ENCODE data around the gene CLSTN1.
A peak's percentile ranks its signal among the peaks of the same experiment; 100 is the strongest.

CLSTN1 gene

DNA sequence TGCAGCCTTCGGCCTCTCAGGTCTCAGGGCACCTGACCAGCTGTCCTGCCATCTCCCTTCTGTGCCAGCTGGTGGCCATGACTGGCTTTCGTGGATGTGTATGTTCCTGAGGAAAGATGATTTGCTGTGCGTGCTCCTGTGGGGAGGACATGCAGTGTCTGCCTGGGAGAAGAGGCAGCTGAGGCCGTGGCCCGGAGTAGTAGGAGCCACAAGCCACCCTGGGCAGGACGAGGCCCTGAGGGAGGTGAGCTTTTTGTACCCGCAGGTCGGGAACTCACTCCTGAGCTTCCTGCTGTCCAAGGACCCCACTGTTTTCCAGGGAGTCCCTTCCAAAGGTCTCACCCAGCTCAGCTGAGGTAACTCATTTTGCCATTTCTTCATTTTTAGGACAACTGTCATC lies 113.7 kb downstream of the CLSTN1 start:
- no peak for DNase-seq

DNA sequence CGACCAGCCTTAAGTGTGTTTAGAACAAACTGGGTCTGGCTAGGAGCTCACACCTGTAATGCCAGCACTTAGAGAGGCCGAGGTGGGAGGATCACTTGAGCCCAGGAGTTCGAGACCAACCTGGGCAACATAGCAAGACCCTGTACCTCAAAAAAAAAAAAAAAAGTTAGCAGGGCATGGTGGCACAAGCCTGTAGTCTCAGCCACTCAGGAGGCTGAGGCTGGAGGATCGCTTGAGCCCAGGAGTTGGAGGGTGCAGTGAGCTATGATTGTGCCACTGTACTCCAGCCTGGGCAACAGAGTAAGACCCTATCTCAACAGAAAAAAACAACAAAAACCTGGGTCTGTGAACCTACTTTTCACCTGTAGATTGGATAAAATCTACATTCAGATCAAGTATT lies 117.6 kb downstream of the CLSTN1 start:
- DNase-seq = no peak

DNA sequence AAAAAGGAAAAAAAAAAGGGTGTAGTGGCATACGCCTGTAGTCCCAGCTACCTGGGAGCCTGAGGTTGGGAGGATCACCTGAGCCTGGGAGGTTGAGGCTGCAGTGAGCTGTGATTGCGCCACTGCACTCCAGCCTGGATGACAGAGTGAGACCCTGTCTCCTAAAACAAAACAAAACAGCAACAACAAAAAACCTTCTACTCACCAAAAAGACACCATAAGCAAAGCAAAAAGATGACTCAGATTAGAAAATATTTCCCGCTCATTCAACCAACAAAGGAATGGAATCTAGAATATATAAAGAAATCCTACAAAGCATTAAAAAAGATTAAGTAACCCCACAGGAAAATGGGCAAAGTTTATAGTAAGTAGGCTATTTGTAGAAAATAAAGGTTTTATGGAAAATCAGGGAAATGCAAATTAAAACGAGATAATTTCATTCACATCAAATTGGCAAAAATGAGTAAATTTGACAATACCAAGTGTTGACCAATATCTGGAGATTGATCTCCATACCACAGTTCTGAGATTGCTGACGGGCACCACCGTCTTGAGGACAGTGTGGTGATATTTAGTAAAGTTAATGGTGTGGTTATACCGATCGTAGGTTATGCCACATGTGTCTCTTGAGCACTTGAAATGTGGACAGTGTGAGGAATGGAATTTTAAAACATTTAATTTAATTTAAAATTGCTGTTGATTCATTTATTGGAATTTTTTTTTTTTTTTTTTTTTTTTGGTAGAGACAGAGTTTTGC lies 118.2 kb downstream of the CLSTN1 start:
- DNase-seq = no peak

DNA sequence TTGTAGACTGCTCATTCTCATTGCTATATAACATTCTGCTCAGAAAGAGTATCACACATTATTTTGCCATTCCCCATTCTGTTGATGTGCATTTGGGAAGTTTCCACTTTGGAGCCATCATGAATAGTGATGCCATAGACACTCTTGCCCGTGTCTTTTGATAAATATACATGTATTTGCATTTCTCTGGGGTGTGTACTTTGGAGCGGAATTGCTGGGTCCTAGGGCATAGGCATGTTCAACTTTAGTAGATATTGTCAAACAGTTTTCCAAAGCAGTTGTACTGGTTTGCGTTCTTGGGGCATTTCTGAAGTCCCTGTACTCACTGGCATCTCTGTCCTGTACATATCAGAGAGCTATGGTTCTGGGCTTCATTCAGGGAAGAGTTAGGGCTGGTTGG lies 120.1 kb downstream of the CLSTN1 start:
- no peak for DNase-seq

DNA sequence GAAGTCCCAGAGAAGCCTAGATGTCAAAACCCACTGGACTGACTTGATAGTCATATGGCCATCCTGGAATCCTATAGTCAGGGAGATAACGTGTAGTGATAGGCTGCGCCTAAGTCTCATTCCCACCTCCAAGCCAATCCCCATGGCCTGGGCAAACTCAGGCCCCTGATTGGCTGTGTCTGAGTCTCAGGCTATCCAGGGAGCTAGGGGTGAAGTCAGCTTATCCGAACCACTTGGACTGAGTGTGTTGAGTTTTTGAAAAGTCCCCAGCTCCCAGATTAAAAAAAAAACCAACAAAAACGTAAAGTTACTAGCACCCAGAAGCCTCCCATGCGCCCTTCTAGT lies 120.6 kb downstream of the CLSTN1 start:
- DNase-seq = no peak

DNA sequence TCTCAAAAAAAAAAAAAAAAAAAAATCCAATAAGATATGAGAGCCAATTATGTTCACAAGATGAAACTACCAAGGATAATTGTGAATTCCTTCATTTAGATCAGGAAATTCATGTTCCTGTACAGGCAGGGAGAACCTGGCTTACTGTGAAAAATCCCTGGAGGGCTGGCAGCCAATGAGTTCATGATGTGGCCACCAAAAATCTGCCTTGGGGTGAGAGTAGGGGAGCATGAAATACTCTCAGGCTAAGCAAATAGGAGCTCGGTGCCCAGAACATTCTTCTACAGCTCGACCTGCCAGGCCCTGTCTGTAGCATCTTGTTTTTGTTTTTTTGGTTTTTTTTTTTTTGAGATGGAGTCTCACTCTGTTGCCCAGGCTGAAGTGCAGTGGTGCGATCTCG lies 122.1 kb downstream of the CLSTN1 start:
- no peak for DNase-seq

DNA sequence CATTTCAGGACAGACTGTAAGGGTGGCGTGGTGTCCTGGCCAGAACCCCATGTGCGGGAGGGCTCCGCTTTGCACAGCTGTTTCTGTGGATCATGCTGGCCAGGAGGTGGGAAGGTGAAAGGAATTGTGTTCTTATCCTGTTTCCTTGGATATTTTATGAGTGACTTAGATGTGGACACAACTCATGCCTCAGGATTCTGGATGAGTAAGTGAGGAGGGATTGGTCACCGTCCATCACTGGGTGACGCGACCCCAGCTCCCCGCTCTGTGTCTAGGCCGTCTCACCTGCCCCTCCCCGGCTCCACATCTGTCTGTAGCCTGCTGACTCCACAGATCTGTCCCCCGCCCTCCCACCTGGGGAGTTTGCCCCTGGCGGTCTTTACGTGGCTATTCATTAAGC lies 123.4 kb downstream of the CLSTN1 start:
- no peak for DNase-seq

DNA sequence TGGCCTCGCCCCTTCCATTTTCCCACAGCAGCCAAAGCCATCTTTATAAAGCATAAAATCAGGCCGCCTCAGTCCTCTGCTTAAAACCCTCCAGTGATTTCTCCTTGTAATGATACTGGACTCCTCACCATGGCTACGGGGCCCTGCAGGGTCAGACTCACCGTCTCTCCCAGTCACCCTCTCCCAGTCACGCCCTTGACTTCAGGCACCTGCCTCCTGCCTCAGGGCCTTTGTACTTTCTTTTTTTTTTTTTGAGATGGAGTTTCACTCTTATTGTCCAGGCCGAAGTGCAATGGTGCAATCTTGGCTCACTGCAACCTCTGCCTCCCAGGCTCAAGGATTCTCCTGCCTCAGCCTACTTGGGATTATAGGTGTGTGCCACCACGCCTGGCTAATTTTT lies 124.4 kb downstream of the CLSTN1 start:
- DNase-seq = no peak

DNA sequence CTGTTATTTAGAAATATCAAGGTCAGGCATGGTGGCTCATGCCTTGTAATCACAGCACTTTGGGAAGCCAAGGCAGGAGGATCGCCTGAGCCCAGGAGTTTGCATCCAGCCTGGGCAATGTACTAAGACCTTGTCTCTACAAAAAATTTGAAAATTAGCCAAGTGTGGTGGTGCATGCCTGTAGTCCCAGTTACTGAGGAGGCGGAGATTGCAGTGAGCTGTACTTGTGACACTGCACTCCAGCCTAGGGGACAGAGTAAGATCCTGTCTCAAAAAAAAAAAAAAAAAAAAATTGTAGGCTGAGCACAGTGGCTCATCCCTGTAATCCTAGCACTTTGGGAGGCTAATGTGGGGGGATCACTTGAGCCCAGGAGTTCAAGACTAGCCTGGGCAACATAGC lies 127.0 kb downstream of the CLSTN1 start:
- no peak for DNase-seq

DNA sequence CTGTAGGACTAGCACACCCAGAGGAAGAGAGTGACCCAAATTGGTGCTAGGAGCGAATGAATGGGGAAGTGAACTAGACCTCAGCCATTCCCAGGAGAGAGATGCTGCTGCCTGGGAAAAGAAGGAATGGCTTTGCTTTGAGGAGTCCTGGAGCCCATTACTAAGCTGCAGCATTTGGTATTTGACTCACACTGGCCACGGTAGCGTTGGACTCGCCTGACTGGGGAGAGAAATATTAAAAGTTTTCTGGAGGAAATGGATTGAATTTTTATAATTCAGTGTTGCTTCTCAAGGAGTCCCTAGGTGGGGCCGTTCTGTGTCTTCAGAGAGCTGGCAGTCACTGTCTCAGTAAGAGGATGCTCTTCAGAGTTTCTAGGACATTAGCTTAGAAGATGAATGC lies 132.1 kb downstream of the CLSTN1 start:
- DNase-seq = no peak

DNA sequence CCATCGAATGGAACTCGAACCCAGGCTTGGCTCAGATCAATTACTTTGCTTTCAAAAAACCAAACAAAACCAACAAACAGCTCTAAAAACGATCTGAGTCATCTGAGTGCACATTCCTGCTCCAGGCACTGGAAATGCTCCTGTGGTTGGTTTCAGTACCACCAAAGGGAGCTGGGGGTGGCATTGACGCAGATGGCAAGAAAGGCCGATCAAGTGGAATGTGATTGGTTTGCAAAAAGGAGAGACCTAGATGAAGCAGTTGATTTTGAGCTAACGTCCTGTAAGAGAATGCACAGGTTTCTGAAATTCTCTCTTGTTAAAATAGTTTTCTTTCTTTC lies 132.7 kb downstream of the CLSTN1 start:
- DNase-seq = no peak

DNA sequence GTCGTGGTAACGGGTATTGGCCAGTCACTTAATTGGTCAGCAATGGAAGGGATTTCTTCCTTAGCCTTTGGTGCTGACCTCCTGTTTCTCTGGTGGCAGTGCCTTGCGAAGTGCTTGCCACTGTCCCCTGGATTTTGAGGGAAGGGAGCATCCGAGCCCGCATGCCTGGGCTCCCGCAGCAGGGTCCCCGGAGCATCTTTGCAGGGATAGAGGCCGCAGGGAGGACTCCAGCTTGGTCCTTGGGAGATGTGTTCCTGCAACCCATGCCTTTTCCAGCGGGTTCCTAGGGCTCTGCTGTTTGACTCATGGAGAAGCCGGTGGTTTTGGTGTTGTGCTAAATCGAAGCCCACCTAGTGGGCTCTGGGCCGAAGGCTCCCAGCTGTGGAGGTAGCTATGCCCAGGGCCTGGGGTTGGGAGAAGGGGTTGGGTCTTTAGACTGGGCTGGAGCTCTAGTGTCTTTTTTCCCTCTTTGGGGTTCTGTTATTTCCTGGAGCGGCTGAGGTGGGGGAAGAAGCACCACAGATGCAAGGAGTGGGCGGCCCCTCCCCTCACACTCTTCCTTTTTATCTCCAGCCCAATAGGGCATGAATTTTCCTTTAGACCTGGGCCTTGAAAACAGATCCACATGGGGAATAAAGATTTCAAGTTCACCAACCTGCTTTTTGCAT lies 133.2 kb downstream of the CLSTN1 start:
- no peak for DNase-seq

DNA sequence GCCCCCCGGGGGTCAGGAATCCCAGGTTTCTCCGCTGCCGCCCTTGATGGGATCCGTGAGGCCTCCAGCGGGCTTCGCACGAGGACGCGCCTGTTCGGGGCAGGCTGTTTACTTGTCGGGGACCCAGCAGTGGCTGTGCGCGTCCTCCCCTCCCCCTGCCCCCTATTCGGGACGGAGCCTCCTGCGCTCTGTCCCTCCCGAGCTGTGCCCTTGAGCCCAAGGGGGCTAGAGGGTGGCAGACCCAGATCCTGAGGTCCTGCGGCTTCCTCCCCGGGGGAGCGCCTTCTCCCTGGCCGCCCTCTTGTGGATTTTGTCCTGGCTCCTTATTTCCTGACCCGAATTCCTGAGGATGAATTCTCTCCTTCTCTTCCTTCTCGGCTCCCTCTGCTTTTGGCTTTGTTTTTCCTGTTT lies 133.8 kb downstream of the CLSTN1 start:
- peak in 1 of 2 experiments; percentile 21 for DNase-seq

DNA sequence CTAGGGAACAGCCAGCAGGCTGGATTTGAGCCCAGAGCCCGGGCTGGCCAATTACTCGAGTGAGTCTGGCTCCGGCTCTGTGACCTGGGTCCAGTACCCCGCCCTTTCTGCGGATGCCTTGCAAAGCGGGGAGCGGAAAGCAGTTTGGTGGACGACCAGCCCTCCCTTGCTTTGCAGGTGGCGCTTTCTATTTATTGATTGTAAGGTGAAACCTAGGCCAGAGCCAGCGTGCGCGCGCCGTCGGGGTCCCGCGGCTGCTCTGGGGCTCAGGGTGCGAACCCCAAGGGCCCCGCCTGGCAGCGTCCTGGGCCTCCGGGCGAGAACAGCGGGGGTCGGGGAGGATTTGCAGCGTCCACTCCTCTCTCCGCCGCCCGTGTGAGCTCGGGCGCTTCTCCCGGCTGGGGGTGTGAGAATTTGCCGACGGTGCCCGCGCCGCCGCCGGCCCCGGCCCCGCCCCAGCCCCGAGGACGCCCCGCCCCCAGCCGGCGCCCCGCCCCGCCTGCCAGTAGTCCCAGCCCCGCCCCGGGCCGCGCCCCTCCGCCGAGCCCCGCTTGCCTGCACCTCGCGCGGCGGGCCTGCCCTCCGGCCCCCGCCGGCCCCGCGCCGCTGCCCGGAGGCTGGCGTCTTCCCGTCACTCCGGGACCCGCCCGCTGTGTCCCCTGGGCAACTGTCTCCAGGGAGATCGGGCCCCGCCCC lies 134.6 kb downstream of the CLSTN1 start:
- peak; percentile 43 to 65 for DNase-seq

DNA sequence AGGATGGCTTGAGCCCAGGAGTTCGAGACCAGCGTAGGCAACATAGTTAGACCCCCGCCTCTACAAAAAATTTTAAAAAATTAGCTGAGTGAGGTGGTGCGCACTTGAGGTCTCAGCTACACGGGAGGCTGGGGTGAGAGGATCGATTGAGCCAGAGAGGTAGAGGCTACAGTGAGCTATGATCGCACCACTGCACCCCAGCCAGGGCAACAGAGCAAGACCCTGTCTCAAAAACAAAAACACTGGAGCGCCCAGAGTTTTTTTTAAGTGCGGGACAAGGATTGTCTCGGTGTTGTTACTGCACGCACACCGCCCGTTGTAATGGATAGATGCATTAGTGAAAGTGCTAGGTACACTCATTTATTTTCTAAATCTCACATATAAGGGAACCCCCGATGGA lies 135.2 kb downstream of the CLSTN1 start:
- DNase-seq = no peak

DNA sequence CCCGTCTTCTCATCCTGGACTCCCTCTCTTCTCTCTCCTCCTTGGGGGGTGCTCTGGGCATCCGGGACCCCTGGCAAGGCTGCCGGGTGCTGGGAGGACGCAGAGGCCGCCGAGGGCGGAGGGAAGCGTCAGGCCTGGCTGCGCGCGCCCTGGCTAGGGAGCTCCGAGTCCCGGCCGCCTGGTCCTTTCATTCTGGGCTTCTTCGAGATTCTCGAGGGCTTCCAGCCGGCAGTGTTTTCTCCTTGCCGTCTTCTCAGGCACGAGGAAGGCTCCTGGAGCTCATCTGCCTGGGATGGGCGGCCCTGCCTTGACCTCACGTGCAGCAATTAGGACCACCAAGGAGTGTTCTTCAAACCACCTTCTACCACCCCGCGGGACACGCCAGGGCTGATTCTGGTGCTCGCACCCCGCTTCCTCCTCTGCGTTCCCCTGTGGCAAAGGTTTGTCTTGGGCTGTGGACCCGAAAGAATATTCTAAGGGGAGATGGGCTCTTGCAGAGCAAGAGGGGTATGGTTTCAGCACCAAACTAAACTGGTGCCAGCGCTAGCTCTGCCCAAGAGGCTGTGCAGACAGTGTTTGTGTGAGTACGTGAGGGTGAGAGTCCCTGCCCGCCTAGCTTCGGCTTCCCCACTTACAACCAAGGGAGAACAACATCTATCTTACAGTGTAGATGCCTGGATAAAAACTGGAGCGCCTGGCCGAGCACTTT lies 135.7 kb downstream of the CLSTN1 start:
- peak; percentile 19 to 31 for DNase-seq

DNA sequence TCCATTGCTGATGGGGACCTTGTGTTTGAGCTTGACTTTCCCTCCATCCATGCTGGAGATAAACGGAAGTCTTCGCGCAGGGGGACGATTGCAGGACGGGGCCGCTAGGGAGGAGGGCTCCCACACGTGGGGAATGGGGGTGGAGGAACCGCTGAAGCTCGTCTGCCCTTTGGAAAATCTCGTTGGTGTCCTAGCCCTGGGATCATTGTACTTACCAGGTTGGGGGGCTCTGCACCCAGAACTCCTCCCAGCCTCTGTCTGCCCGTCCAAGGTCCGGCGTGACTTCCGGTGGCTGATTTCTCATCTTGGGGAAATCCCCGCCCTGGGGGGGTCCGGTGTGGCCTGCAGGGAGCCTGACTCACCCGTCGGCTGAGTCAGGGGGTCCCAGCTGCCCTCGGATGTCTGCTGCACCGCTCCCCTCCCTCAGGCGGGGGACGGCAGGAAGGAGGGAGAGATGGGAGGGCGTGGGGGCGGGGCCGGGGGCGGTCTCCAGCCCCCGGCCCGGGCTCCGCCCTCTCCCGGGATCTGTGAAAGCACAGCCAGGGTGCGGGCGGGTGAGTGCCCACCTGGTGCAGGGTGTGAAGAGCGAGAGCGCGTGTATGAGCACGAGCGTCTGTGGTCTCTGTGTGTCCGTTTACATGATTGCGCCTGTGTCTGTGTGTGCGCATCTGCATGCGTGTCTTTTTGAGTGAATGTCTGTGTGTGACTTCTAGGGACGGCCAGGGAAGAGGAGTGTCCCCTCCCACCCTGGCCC lies 136.5 kb downstream of the CLSTN1 start:
- DNase-seq = peak; percentile 60 to 78

DNA sequence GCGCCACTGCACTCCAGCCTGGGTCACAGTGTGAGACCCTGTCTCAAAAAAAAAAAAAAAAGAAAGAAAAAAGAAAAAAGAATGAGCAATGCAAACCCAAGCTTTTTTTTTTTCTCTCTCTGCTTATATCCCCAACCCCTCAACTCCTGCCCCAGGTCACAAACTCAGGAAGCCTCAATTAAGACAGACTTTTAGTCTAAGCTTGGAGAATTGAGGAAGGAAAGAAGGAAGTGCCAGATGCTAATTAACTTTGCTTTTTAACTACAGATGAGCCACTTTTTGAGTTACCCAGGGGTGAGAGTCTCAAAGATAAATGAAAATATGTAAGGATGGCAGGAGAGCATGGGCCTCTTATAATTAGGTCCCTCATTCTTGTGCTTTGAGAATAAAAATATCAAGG lies 139.0 kb downstream of the CLSTN1 start:
- DNase-seq = no peak

DNA sequence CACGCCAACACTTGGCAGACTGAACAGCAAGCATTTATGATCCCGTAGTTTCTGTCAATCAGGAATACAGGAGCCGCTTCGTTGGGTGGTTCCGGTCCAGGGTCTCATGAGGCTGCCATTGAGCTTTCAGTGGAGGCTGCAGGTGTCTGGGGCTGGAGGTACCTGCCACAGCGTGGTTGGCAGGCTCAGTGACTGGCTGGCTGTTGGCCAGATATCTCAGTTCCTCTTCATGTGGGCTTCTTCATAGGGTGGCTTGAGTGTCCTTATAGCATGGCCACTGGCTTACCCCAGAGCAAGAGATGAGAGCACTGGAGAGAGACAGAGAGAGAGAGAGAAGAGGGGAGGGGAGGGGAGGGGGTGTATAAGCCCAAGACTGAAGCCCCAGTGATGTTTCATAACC lies 142.9 kb downstream of the CLSTN1 start:
- DNase-seq = no peak

DNA sequence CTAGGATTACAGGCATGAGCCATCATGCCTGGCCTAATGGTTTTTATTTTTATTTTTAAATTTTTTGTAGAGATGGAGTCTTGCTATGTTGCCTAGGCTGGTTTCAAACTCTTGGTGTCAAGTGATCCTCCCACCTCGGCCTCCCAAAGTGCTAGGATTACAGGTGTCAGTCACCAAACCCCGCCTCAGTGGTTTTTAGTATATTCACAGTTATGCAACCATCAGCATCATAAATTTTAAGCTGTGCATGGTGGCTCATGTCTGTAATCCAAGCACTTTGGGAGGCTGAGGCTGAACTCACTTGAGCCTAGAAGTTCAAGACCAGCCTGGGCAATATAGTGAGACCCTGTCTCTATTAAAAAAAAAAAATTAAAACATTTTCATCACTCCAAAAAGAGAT lies 143.7 kb downstream of the CLSTN1 start:
- DNase-seq = no peak
